Lung (tissue), 12 donors: ENCODE data around the gene CCDC148. TPM values are rescaled to one million over a fixed set of nuclear protein-coding genes. Genes with fewer than 3 reads are reported as not detected.

Experiments used
- ATAC-seq: fragments of 200-7000 bp; cut with Tn5 transposase; one replicate; pipeline ENCODE4 v1.9.1; 2020; ENCODE audit warnings: moderate number of reproducible peaks; ENCODE audit not compliant: insufficient read depth, low FRiP score
- DNase-seq, 3 donors: peaks; one replicate each; pipeline ENCODE4 v3.0.0-alpha.2; 2013 to 2017
- H3K27ac ChIP-seq, 2 donors: one replicate each; pipeline ENCODE4 v1.5.1; 2013; ENCODE audit warnings: mild to moderate bottlenecking in 2 of 2, moderate library complexity in 2 of 2, control low read depth in 1 of 2, inconsistent platforms in 1 of 2, low read depth in 1 of 2, low read length in 1 of 2
- H3K27me3 ChIP-seq, 3 donors: one replicate each; pipeline ENCODE4 v1.5.1; 2013; ENCODE audit warnings: low read length in 2 of 3; ENCODE audit not compliant: control insufficient read depth in 3 of 3, insufficient read depth in 3 of 3
- H3K36me3 ChIP-seq, 4 donors: one replicate each; pipeline ENCODE4 v1.5.1; 2013; ENCODE audit warnings: low read length in 4 of 4, mild to moderate bottlenecking in 1 of 4, moderate library complexity in 1 of 4; ENCODE audit not compliant: control insufficient read depth in 4 of 4, insufficient read depth in 4 of 4
- H3K4me1 ChIP-seq, 5 donors: one replicate each; pipeline ENCODE4 v1.5.1; 2013; ENCODE audit warnings: low read length in 5 of 5, mild to moderate bottlenecking in 2 of 5, moderate library complexity in 1 of 5; ENCODE audit not compliant: control insufficient read depth in 5 of 5, insufficient read depth in 5 of 5
- H3K4me3 ChIP-seq: one replicate; pipeline ENCODE4 v1.5.1; 2013; ENCODE audit warnings: mild to moderate bottlenecking, control low read depth, moderate library complexity
- H3K9ac ChIP-seq, 2 donors: one replicate each; pipeline ENCODE4 v1.5.1; 2013; ENCODE audit warnings: low read length in 2 of 2, control low read depth in 1 of 2; ENCODE audit not compliant: insufficient read depth in 1 of 2
- H3K9me3 ChIP-seq, 4 donors: one replicate each; pipeline ENCODE4 v1.5.1; 2013; ENCODE audit warnings: low read length in 3 of 4, mild to moderate bottlenecking in 1 of 4, moderate library complexity in 1 of 4; ENCODE audit not compliant: control insufficient read depth in 4 of 4, insufficient read depth in 3 of 4
- WGBS, 2 donors: extraction: QIAGEN DNeasy Blood & Tissue Kit; methylation state at CpG; one replicate each; pipeline ENCODE4 v1.1.7; 2013; 5-methylcytosine and 5-hydroxymethylcytosine counted together
- polyA plus RNA-seq, 2 donors: library from polyadenylated mRNA; stranded (reverse); fragments of 200-250 nt; gene quantifications; one replicate each; pipeline ENCODE4 v1.2.1, GENCODE V29; 2013
- total RNA-seq, 2 donors: library from RNA; depleted of rRNA in 1 of 2; stranded (reverse); fragments of >200 nt in 1 of 2; gene quantifications; one replicate each; pipeline ENCODE4 v1.2.1, GENCODE V29; 2014 to 2021
- TF ChIP-seq, protein P1 (sequence below): IDR thresholded peaks from 2 replicates; pipeline ENCODE4 v1.5.1; 2012; ENCODE audit warnings: mild to moderate bottlenecking; ENCODE audit errors: control extremely low read depth, extremely low read depth
- donor health status: control.
- donor health status: control.
- donor health status: Bipolar disorder and iron deficiency.
- donor health status: healthy.
- donor health status: DM: yes; HTN: yes; CAD: no.

Gene CCDC148
- total and polyA plus RNA-seq, 4 donors: 0.61 to 8.6 (median 2.5) TPM

DNA sequence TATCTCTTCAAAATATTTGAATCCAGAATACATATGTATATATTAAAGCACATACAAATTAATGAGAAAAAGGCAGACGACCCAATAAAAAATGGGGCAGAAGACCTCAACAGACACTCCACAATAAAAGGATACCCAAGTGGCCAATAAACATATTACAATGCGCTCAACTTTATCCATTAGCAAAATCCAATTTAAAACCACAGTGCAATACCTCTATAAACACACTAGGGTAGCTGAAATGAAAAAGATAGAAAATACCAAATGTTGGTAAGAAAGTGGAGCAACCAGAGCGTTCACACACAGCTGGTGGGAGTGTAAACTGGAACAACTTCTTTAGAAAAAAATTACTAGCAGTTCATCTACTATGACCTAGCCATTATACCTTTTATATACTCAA, 75.3 kb downstream of the CCDC148 start:
- DNase-seq (no peak), ATAC-seq (no peak)
- Histone ChIP-seq H3K36me3 (no peaks in the 10 kb centered on the region), H3K9me3 (peaks cover 0 to 2% (median 0%) of the 10 kb centered on the region in 4 donors), H3K4me1 (no peaks in the 10 kb centered on the region), H3K27me3 (no peaks in the 10 kb centered on the region), H3K27ac (no peak overlapping the region), H3K4me3 (no peak overlapping the region), H3K9ac (no peak overlapping the region)
- WGBS, 2 donors: 93 to 95% methylated on average over 3 of the region's 3 CpGs
- TF ChIP-seq, protein P1, sequence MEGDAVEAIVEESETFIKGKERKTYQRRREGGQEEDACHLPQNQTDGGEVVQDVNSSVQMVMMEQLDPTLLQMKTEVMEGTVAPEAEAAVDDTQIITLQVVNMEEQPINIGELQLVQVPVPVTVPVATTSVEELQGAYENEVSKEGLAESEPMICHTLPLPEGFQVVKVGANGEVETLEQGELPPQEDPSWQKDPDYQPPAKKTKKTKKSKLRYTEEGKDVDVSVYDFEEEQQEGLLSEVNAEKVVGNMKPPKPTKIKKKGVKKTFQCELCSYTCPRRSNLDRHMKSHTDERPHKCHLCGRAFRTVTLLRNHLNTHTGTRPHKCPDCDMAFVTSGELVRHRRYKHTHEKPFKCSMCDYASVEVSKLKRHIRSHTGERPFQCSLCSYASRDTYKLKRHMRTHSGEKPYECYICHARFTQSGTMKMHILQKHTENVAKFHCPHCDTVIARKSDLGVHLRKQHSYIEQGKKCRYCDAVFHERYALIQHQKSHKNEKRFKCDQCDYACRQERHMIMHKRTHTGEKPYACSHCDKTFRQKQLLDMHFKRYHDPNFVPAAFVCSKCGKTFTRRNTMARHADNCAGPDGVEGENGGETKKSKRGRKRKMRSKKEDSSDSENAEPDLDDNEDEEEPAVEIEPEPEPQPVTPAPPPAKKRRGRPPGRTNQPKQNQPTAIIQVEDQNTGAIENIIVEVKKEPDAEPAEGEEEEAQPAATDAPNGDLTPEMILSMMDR: no peak

DNA sequence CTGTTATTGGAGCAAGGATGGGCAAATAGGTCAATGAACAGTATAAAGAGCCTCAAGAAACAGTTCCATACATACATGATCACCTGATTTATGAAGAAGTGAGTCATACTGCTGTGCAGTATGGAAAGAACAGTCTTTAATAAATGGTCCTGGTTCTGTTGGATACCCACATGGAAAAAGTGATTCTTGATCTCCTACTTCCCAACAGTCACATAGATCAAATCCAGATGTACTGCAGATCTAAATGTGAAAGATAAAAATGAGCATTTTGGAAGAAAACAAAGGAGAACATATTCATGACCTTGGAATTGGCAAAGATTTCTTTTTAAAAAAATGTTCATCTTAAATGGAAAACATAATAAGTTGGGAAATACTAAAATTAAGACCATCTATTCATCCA, 75.8 kb downstream of the CCDC148 start:
- no peak overlapping the region for H3K27ac ChIP-seq
- no peaks in the 10 kb centered on the region for H3K36me3 ChIP-seq
- TF ChIP-seq, protein P1: no peak
- no peak overlapping the region for H3K4me3 ChIP-seq
- no peaks in the 10 kb centered on the region for H3K4me1 ChIP-seq
- H3K27me3 ChIP-seq: no peaks in the 10 kb centered on the region
- peaks cover 0 to 2% (median 0%) of the 10 kb centered on the region in 4 donors for H3K9me3 ChIP-seq
- no peak overlapping the region for H3K9ac ChIP-seq
- ATAC-seq (no peak), DNase-seq (no peak)

GRCh38 chr2:158378926-158379325, 77.6 kb downstream of the CCDC148 start:
- Histone ChIP-seq H3K27ac (no peak overlapping the region), H3K27me3 (no peaks in the 10 kb centered on the region), H3K4me1 (no peaks in the 10 kb centered on the region), H3K9ac (no peak overlapping the region), H3K4me3 (no peak overlapping the region), H3K36me3 (no peaks in the 10 kb centered on the region), H3K9me3 (peaks cover 0 to 2% (median 0%) of the 10 kb centered on the region in 4 donors)
- no peak for DNase-seq
- ATAC-seq: no peak
- TF ChIP-seq, protein P1: no peak
- 84 to 90% methylated on average over 1 of the region's 1 CpG for WGBS, 2 donors

GRCh38 chr2:158366342-158366741, 90.2 kb downstream of the CCDC148 start:
- ATAC-seq (no peak), DNase-seq (no peak)
- no peak overlapping the region for H3K9ac ChIP-seq
- TF ChIP-seq, protein P1: no peak
- H3K9me3 ChIP-seq: peaks cover 0 to 3% (median 0%) of the 10 kb centered on the region in 4 donors
- no peak overlapping the region for H3K27ac ChIP-seq
- 92 to 97% methylated on average over 5 of the region's 5 CpGs for WGBS, 2 donors
- H3K4me3 ChIP-seq: no peak overlapping the region
- H3K4me1 ChIP-seq: no peaks in the 10 kb centered on the region
- no peaks in the 10 kb centered on the region for H3K36me3 ChIP-seq
- H3K27me3 ChIP-seq: no peaks in the 10 kb centered on the region
